A549 treated with DMSO at 1 μM for 4 hours (cell line): ENCODE measurements around the gene RCOR2. TPM values are rescaled to one million over a fixed set of nuclear protein-coding genes. Genes with fewer than 3 reads are reported as not detected.

Source experiments
- total RNA-seq: library from RNA; stranded (reverse); fragments of 200-300 nt; extraction: Qiagen RNA extraction; gene quantifications from 5 replicates; pipeline ENCODE4 v1.2.3, GENCODE V29; 2022; ENCODE audit warnings: low read depth

The RCOR2 gene
- 0.96 to 1.3 TPM (median 1.00 TPM) in 5 replicates for total RNA-seq

DNA sequence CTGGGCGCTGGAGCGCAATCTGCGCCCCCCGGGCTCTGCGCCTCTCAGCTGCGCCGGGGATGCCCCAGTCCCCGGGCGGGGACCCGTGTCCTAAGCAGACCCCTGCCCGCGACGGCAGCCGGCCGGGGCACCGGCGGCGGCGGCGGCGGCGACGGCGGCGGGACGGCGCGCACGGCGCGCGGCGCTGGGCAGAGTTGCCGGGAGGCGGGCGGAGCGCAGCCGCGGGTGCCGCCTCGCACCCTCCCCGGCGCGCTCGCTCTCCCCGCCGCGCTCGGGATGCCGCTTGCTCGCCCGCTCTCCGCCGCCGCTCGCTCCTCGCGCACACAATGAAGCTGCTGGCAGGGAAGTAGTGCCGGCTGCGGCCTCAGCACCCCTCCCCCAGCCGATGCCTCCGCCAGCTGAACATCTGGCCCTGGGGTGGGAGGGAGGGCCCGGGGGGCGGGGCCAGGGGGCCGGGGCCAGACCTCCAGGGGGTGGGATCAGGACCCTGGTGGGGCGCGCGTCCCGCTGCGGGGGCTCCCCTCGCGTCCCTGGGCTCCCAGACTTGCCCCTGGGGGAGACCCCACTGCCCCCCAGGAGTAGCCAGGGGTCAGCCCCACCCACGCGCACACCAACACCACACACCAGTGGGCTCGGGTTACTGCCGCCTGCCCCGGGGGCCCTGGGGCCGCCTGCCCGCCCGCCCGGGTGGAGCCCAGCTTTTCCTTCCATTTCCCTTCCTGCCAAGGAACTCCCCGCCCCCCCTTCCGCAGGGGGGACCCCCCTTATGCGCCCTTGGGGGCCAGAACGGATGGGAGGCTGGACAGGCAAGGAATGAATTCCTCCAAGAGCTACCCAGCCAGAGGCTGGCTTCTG lies at the start of gene RCOR2:
TSS of gene RCOR2 (minus strand) at position 328 of the 855 bp plus-strand sequence. CDS start 708 bp downstream, outside the sequence.

DNA sequence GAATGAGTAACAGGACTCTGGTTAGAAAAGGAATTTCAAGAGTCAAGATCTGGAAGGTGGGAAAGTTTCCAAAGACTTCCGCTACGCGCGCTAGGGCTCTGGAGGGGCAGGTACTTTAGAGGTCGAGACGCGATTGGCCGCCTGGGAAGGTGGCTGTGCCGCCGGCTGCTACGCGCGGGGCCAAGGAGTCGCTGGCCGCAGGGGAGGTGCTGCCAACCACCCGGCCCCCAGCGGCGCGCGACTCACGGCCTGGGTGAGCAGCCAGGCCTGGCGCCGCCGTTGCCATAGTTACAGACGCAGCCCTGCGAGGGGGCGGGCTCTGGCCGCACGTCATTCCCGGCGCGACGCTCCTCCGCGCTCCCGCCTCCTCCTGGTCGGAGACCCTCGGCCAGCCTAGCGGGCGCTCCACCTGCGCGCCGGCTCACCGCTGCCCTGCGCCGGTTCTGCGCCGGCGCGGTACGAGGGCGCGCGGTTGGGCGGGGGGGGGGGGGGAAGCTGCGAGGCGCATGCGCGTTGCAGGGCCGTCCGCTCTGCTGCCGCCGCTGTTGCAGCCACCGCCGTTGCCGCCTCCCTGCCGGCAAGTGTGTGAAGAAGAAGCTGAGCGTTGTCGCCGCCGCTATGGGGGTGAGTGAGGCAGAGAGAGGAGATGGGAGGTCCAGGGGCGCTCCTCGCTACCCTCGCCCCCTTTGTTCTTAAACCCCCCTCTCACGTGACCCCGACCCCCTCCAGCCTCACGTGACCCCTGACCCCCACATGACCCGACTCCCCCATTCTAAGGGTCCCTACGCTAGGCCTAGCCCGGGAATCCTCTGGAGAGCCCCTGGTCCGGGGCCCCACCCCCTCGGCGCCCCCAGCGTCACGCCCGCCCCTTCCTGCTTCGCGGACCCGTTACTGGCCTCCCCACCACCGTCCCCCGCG lies 21.8 kb upstream of the RCOR2 start, which contains the start of gene NAA40:
TSS of gene NAA40 (plus strand) at position 524 of the 918 bp plus-strand sequence. CDS start at position 619, 95 bp downstream.

Other genes with a start within 250 kb of the RCOR2 start
- gene ATL3, start 245.8 kb downstream of the RCOR2 start, total RNA-seq = 30.5 to 39.8 TPM (median 36.5 TPM) in 5 replicates
- gene RTN3, start 235.7 kb downstream of the RCOR2 start, total RNA-seq = 101 to 116 TPM (median 105 TPM) in 5 replicates
- 5.6 to 7.1 TPM (median 6.3 TPM) in 5 replicates for gene ZFTA, start 148.4 kb downstream of the RCOR2 start, total RNA-seq
- 37.9 to 55.3 TPM (median 54.7 TPM) in 5 replicates for gene SPINDOC, start 103.7 kb downstream of the RCOR2 start, total RNA-seq
- gene MARK2, start 78.1 kb downstream of the RCOR2 start, total RNA-seq = 22.4 to 27.4 TPM (median 26.6 TPM) in 5 replicates
- 13.5 to 20.0 TPM (median 17.0 TPM) in 5 replicates for gene NAA40, start 21.8 kb upstream of the RCOR2 start, total RNA-seq
- gene COX8A, start 57.5 kb upstream of the RCOR2 start, total RNA-seq = 754 to 1,077 TPM (median 943 TPM) in 5 replicates
- gene OTUB1, start 69.3 kb upstream of the RCOR2 start, total RNA-seq = 109 to 130 TPM (median 119 TPM) in 5 replicates
- 0.07 to 0.08 TPM (median 0.08 TPM) in 4 of 5 replicates, not detected in the other for gene FLRT1, start 118.8 kb upstream of the RCOR2 start, total RNA-seq
- 9.1 to 15.9 TPM (median 14.1 TPM) in 5 replicates for gene MACROD1, start 248.9 kb upstream of the RCOR2 start, total RNA-seq